ENCODE data around the gene CCDC142.

- TF ChIP-seq, protein P1, sequence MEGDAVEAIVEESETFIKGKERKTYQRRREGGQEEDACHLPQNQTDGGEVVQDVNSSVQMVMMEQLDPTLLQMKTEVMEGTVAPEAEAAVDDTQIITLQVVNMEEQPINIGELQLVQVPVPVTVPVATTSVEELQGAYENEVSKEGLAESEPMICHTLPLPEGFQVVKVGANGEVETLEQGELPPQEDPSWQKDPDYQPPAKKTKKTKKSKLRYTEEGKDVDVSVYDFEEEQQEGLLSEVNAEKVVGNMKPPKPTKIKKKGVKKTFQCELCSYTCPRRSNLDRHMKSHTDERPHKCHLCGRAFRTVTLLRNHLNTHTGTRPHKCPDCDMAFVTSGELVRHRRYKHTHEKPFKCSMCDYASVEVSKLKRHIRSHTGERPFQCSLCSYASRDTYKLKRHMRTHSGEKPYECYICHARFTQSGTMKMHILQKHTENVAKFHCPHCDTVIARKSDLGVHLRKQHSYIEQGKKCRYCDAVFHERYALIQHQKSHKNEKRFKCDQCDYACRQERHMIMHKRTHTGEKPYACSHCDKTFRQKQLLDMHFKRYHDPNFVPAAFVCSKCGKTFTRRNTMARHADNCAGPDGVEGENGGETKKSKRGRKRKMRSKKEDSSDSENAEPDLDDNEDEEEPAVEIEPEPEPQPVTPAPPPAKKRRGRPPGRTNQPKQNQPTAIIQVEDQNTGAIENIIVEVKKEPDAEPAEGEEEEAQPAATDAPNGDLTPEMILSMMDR (IDR thresholded peaks at IDR 0.05; ENCODE audit: low read length), result no peak
- TF ChIP-seq EZH2 (optimal IDR thresholded peaks at IDR 0.05; ENCODE audit: low read depth, low read length), result no peak
- no peak for TF ChIP-seq EZH2phosphoT487 (IDR thresholded peaks at IDR 0.05; ENCODE audit: low read length)
Observed at GRCh38 chr2:74439803-74440377, 42.9 kb downstream of the CCDC142 start.

Measured in MM.1S (cell line).